ENCODE measurements around the gene NLRC5.

Gene NLRC5

GRCh38 chr16:57032931-57033330, 43.6 kb downstream of the NLRC5 start:
- TF ChIP-seq, protein P1, sequence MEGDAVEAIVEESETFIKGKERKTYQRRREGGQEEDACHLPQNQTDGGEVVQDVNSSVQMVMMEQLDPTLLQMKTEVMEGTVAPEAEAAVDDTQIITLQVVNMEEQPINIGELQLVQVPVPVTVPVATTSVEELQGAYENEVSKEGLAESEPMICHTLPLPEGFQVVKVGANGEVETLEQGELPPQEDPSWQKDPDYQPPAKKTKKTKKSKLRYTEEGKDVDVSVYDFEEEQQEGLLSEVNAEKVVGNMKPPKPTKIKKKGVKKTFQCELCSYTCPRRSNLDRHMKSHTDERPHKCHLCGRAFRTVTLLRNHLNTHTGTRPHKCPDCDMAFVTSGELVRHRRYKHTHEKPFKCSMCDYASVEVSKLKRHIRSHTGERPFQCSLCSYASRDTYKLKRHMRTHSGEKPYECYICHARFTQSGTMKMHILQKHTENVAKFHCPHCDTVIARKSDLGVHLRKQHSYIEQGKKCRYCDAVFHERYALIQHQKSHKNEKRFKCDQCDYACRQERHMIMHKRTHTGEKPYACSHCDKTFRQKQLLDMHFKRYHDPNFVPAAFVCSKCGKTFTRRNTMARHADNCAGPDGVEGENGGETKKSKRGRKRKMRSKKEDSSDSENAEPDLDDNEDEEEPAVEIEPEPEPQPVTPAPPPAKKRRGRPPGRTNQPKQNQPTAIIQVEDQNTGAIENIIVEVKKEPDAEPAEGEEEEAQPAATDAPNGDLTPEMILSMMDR (IDR thresholded peaks at IDR 0.05; ENCODE audit: low read depth, low read length) = no peak
- no peak overlapping the region for H3K4me3 ChIP-seq (ENCODE audit: low read depth, low read length)
- in situ Hi-C loops (cut with HindIII; ENCODE audit: low sequenced_read_pairs) = no loop called here
- peak; percentile 47 for DNase-seq (ENCODE audit: low read depth, low spot score)

- no peak for DNase-seq (ENCODE audit: low read depth, low spot score)
- in situ Hi-C loops (cut with HindIII; ENCODE audit: low sequenced_read_pairs) = no loop called here
- no peak overlapping the region for H3K4me3 ChIP-seq (ENCODE audit: low read depth, low read length)
- TF ChIP-seq, protein P1 (IDR thresholded peaks at IDR 0.05; ENCODE audit: low read depth, low read length) = no peak
Measured at GRCh38 chr16:57036315-57036714, 47.0 kb downstream of the NLRC5 start.

DNA sequence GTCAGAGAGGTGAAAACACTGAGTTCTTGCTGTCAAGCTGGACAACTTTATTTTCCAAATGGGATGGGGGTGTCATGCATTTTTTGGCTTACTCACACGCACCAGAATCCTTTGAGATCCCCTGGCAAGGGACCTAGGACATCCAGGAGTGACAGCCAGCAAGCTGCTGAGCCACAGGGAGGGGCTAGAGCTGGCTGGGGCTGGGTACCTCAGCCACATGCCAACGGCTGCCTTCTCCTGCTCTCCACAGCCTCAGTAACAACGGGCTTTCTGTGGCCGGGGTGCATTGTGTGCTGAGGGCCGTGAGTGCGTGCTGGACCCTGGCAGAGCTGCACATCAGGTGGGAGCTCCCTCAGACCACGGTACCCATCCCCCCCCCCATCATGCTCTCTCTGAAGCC, 47.6 kb downstream of the NLRC5 start:
- no peak for DNase-seq (ENCODE audit: low read depth, low spot score)
- TF ChIP-seq, protein P1 (IDR thresholded peaks at IDR 0.05; ENCODE audit: low read depth, low read length) = no peak
- H3K4me3 ChIP-seq (ENCODE audit: low read depth, low read length) = no peak overlapping the region
- in situ Hi-C loops (cut with HindIII; ENCODE audit: low sequenced_read_pairs) = no loop called here

GRCh38 chr16:57038166-57038565, 48.8 kb downstream of the NLRC5 start:
- no peak for DNase-seq (ENCODE audit: low read depth, low spot score)
- no peak overlapping the region for H3K4me3 ChIP-seq (ENCODE audit: low read depth, low read length)
- TF ChIP-seq, protein P1 (IDR thresholded peaks at IDR 0.05; ENCODE audit: low read depth, low read length) = no peak
- in situ Hi-C loops (cut with HindIII; ENCODE audit: low sequenced_read_pairs) = no loop called here

GRCh38 chr16:57039148-57039812, 49.9 kb downstream of the NLRC5 start:
- in situ Hi-C loops (cut with HindIII; ENCODE audit: low sequenced_read_pairs) = no loop called here
- TF ChIP-seq, protein P1 (IDR thresholded peaks at IDR 0.05; ENCODE audit: low read depth, low read length) = no peak
- no peak overlapping the region for H3K4me3 ChIP-seq (ENCODE audit: low read depth, low read length)
- peak; percentile 78 for DNase-seq (ENCODE audit: low read depth, low spot score)

DNA sequence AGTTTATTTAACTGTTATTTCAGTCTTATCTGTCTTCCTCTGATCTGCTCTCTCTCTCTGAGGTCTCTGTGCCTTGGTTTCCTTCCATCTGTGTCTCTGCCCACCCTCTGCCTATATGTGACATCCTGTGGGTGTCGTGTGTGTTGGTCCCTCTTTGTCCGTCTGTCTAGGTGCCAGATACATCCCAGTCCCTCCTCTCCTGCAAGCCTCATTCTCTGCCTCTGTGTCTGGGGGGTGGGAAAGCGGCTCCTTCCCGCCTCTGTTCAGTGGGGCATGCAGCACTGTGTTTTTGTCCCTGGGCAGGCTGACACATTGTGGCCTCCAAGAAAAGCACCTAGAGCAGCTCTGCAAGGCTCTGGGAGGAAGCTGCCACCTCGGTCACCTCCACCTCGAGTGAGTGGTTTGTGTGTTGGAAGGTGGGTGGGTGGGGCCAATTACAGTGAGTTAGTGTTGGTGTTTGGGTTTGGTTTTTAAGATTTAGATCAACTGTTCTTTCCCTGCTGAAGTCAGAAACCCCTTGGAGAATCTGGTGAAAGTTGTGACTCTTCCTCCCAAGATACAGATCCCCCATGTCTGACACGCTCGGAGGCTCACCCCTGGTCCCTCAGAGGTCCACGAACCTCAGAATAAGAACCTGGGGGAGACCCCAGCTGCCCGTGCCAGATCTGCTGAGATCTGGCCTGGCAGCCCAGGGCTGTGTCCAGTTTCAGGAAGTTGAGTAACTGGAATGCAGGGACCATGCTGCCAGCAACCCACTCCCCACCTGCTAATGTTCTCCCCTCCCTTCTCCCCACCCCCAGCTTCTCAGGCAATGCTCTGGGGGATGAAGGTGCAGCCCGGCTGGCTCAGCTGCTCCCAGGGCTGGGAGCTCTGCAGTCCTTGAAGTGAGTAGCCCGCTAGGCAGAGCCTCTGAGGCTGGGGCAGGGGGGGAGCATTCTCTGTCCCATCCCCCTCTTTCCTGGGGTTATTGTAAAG, 52.1 kb downstream of the NLRC5 start:
- in situ Hi-C loops (cut with HindIII; ENCODE audit: low sequenced_read_pairs) = no loop called here
- DNase-seq (ENCODE audit: low read depth, low spot score) = no peak
- H3K4me3 ChIP-seq (ENCODE audit: low read depth, low read length) = no peak overlapping the region
- TF ChIP-seq, protein P1 (IDR thresholded peaks at IDR 0.05; ENCODE audit: low read depth, low read length) = no peak
